Left lobe of liver (tissue), 2 donors: ENCODE measurements around the gene RNF123. TPM values are rescaled to one million over a fixed set of nuclear protein-coding genes. Genes with fewer than 3 reads are reported as not detected.
"Not testable (repeated sequence)": the region's sequence is repeated elsewhere in the genome, so short reads cannot be mapped to it uniquely, and the experiment has no call there.

Experiments
- ATAC-seq: fragments of 200-7000 bp; cut with Tn5 transposase; one replicate; pipeline ENCODE4 v1.9.1; 2020; ENCODE audit warnings: mild to moderate bottlenecking, moderate library complexity
- DNase-seq: peaks from one replicate; pipeline ENCODE4 v3.0.0-alpha.2; 2020; ENCODE audit warnings: low spot score
- total RNA-seq: library from RNA; stranded (reverse); gene quantifications from one replicate; pipeline ENCODE4 v1.2.1, GENCODE V29; 2021
- donor health status: DM: no; HTN: no; CAD: no; lungs with moderate emphysema.
- donor health status: DM: no; HTN: yes; CAD: no.

Gene RNF123
- total RNA-seq, 1 donor from 2014 or later: 59.4 TPM

- ATAC-seq (no peak), DNase-seq (peak; percentile 16)
These were observed 45.4 kb downstream of the RNF123 start for GRCh38 chr3:49734752-49735151.

DNA sequence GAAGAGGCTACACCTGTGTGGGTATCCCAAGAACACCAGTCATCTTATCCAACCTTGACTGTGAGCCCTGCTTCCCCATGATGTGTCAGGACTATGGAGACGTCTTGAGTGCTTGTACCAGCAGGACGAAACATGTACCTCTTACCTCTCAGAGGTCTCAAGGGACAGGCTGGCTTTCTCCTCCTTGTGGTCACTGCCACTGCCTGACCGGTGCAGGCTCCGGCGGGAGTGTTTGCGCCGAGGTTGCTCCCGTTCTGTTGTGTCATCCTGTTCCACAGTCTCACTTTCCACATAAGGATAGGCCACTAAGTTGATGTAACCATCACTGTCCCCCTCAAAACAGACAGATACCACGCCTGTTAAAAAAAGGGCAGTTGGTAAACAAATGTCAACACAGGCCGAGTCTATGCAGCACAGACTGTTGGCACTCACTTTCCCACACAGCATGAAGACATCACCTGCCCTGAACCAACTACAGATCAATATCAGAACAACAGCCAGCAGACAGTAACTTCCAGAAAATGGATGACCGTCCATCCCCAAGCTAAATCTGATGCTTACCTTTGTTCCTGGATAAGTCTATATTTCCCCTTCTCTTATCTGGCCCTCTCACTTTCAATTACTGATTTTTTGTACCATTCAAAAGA lies 48.8 kb downstream of the RNF123 start:
- ATAC-seq (peak; percentile 92), DNase-seq (peak; percentile 45)

DNA sequence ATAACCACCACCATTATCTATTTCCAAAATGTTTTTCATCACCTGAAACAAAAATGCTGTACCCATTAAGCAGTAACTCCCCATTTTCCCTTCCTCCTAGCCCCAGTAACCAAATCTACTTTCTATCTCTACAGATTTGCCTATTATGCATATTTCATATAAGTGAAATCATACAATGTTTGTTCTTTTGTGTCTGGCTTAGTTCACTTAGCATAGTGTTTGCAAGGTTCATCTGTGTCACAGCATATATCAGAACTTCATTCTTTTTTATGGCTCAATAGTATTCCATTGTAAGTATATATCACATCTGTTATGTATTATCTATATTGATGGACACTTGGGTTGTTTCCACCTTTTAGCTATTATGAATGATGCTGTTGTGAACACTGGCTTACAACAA lies 51.1 kb downstream of the RNF123 start:
- ATAC-seq: no peak

DNA sequence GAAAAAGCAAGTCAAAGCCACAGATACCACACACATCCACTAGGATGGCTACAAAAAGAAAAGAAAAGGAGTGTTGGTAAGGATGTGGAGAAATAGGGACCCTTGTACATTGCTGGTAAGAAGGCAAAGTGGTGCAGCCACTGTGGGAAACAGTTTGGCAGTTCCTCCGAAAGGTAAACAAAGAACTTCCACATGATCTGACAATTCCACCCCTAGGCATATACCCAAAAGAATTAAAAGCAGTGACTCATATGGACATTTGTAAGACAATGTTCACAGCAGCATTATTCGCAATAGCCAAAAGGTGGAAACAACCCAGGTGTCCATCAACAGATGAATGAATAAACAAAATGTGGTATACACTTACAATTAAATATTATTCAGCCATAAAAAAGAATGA lies 56.6 kb downstream of the RNF123 start:
- ATAC-seq (no peak), DNase-seq (peak; percentile 4)

More for the DNA sequence above, 51.1 kb downstream of the RNF123 start:
- no peak for DNase-seq

- ATAC-seq: no peak
- DNase-seq: peak; percentile 27
These were observed 58.6 kb downstream of the RNF123 start for GRCh38 chr3:49747792-49748480.

DNA sequence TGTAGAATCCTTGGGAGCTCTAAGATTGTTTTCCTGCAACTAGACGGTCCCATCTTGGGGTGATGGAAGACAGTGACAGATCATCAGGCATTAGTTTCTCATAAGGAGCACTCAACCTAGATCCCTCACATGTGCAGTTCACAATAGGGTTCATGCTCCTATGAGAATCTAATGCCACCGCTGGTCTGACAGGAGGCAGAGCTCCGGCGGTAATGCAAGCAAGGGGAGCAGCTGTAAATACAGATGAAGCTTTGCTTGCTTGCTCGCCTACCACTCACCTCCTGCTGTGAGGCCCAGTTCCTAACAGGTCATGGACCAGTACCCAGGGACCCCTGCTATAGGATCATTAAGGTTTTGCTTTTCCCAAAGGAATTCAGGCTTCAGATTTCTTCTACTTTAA lies 59.5 kb downstream of the RNF123 start:
- ATAC-seq: not testable (repeated sequence)
- DNase-seq: peak; percentile 31

- ATAC-seq: peak; percentile 11
- DNase-seq: peak; percentile 30
These were observed 60.7 kb downstream of the RNF123 start for GRCh38 chr3:49750056-49750455.

GRCh38 chr3:49751501-49751900 lies 62.1 kb downstream of the RNF123 start:
- no peak for ATAC-seq
- no peak for DNase-seq

- DNase-seq (no peak), ATAC-seq (no peak)
These were observed 65.2 kb downstream of the RNF123 start for GRCh38 chr3:49754536-49754935.

- ATAC-seq: no peak
- no peak for DNase-seq
These were observed 66.7 kb downstream of the RNF123 start for GRCh38 chr3:49756036-49756435.

DNA sequence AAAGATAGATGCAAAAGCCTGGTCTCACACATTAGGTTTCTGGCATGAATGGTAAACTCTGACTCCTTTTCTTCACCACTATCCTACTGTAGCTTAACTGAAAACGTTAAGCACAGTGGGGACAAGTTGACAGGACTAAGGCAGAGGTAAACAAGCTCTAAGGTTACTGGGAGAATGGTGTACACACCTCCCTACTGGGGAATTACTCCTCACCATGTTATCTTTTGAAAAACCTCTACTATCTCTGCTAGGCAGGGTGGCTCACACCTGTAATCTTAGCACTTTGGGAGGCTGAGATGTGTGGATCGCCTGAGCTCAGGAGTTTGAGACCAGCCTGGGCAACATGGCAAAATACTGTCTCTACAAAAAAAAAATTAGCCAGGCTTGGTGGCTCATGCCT lies 67.8 kb downstream of the RNF123 start:
- ATAC-seq: no peak
- no peak for DNase-seq

DNA sequence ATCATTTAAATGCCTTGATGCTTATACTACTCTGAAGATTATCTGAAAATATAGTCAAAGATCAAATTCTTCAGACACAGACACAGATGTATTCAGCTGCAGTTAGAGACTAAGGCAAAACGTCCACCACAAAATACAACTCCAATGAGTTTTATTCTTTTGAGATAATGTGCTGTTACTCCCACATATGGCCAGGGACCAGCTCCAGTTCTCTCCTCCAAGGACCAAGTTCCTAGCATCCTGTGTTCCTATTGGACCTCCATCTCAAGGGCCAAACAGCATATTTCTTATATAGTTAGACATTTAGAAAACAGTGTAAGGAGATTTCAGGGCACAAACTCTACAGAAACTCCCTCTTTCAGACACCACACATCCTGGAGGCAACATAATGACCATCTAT lies 69.9 kb downstream of the RNF123 start:
- ATAC-seq: no peak
- DNase-seq: no peak

- ATAC-seq: no peak
These were observed 72.3 kb downstream of the RNF123 start for GRCh38 chr3:49761661-49762060.

DNA sequence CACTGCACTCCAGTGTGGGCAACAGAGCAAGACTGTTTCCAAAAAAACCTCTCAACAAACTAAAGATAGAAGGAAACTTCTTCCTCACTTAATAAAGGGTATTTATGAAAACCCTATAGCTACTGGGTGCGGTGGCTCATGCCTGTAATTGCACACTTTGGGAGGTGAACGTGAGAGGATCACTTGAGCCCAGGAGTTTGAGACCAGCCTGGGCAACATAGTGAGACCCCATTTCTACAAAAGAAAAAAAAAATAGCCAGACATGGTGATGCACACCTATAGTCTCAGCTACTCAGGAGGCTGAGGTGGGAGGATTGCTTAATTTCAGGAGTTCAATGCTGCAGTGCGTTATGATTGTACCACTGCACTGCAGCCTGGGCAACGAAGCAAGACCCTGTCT lies 74.6 kb downstream of the RNF123 start:
- ATAC-seq: no peak
- no peak for DNase-seq

More at GRCh38 chr3:49761661-49762060, 72.3 kb downstream of the RNF123 start:
- DNase-seq: peak; percentile 7

DNA sequence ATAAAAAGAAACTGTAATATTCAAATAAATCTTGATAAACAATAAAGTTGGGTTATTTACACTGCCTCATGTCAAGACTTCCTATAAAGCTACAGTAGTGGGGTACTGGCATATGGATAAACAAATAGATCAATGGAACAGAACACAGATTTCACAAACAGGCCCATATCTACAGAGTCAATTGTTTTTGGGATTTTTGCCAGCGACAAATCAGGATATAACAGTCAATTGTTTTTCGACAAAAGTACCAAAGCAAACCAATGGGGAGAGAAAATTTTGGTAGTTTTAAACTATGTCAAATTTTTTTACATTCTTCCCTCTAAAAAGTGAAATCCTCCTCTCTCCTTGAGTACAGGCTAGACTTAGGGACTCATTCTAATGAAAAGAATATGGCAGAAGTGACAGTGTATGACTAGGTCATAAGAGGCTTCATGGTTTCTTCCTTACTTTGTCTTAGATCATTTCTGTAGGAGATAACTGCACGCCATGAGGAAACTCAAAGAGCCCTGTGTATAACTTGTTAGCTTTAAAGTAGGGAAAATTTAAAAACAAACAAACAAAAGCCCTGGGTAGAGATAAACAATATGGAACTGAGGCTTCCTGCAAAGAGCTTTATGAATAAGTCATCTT lies 80.0 kb downstream of the RNF123 start:
- DNase-seq (no peak), ATAC-seq (no peak)

DNA sequence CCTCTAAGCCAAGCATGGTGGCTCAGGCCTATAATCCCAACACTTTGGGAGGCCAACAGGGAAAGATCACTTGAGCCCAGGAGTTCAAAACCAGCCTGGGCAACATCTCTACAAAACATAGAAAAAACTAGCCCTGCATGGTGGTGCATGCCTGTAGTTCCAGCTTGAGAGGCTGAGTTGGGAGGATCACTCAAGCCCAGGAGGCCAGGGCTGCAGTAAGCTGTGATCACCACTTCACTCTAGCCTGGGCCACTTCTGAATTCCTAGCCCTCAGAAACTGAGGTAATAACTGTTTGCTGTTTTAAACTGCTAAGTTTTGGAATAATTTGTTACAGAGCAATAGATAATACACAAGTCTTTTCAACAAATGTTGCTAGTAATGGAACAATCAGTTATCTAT lies 80.6 kb downstream of the RNF123 start:
- DNase-seq (peak; percentile 12), ATAC-seq (no peak)

Other genes with a start within 250 kb of the RNF123 start
- gene DAG1, start 219.3 kb upstream of the RNF123 start, total RNA-seq: 59.6 TPM
- gene BSN, start 135.1 kb upstream of the RNF123 start, total RNA-seq: 0.73 TPM
- gene APEH, start 15.2 kb upstream of the RNF123 start, total RNA-seq: 74.4 TPM
- 838 TPM for gene MST1, start 83 bp upstream of the RNF123 start, total RNA-seq
- gene AMIGO3, start 30.1 kb downstream of the RNF123 start, total RNA-seq: not detected
- gene GMPPB, start 34.4 kb downstream of the RNF123 start, total RNA-seq: 38.0 TPM
- gene IP6K1, start 97.0 kb downstream of the RNF123 start, total RNA-seq: 14.6 TPM
- not detected for gene CDHR4, start 110.3 kb downstream of the RNF123 start, total RNA-seq
- 0.63 TPM for gene INKA1, start 113.7 kb downstream of the RNF123 start, total RNA-seq
- gene UBA7, start 124.4 kb downstream of the RNF123 start, total RNA-seq: 33.2 TPM
- 0.75 TPM for gene TRAIP, start 167.0 kb downstream of the RNF123 start, total RNA-seq
- gene CAMKV, start 180.3 kb downstream of the RNF123 start, total RNA-seq: not detected
- gene MST1R, start 214.3 kb downstream of the RNF123 start, total RNA-seq: 1.3 TPM
- 9.4 TPM for gene MON1A, start 240.3 kb downstream of the RNF123 start, total RNA-seq